K562 (cell line): Measurements from ENCODE around the gene PDE6B. TPM values are rescaled to one million over a fixed set of nuclear protein-coding genes. Genes with fewer than 3 reads are reported as not detected.
A peak's percentile ranks its signal among the peaks of the same experiment; 100 is the strongest.

Source experiments
- CHD2 ChIP-seq: IDR thresholded peaks from 2 replicates; pipeline ENCODE4 v1.6.1; 2011; ENCODE audit warnings: low read depth, low read length
- FOXK1 ChIP-seq: sonication (generic); formaldehyde crosslinking; IDR thresholded peaks from 2 replicates; pipeline ENCODE4 v1.8.0; 2022; ENCODE audit warnings: missing genetic modification reagents, mild to moderate bottlenecking, borderline replicate concordance
- FOXK2 ChIP-seq, 2 experiments: fragments of 450-650 bp; IDR thresholded peaks in 1 of 2; conservative IDR thresholded peaks in 1 of 2; 2 replicates each; pipeline ENCODE4 v1.6.1; 2016; ENCODE audit warnings: low read depth in 2 of 2, mild to moderate bottlenecking in 1 of 2
- GTF2F1 ChIP-seq: IDR thresholded peaks from 2 replicates; pipeline ENCODE4 v1.6.1; 2011; ENCODE audit warnings: low read depth, low read length, improper control_type of control experiment
- HIVEP1 ChIP-seq: fragments of 250-450 bp; sonication (Bioruptor Pico); IDR thresholded peaks from 2 replicates; pipeline ENCODE4 v1.4.0; 2020; ENCODE audit warnings: mild to moderate bottlenecking
- MEF2A ChIP-seq: IDR thresholded peaks from 2 replicates; pipeline ENCODE4 v1.6.1; 2011; ENCODE audit warnings: low read depth, mild to moderate bottlenecking, low read length, moderate library complexity; ENCODE audit not compliant: control insufficient read depth
- MNT ChIP-seq, 2 experiments: fragments of 450-650 bp; conservative IDR thresholded peaks; 2 replicates each; pipeline ENCODE4 v1.6.1; 2017; ENCODE audit warnings: mild to moderate bottlenecking in 2 of 2, moderate library complexity in 2 of 2
- NBN ChIP-seq: fragments of 450-650 bp; IDR thresholded peaks from 2 replicates; pipeline ENCODE4 v1.6.1; 2016; ENCODE audit warnings: low read depth, mild to moderate bottlenecking
- PHB2 ChIP-seq: fragments of 450-650 bp; IDR thresholded peaks from 2 replicates; pipeline ENCODE4 v1.6.1; 2017; ENCODE audit warnings: low read depth
- PHF8 ChIP-seq: fragments of 200-600 bp; sonication (generic); IDR thresholded peaks from 2 replicates; pipeline ENCODE4 v1.6.1; 2012; ENCODE audit warnings: mixed run types, mild to moderate bottlenecking, inconsistent platforms, low read length, moderate library complexity, borderline replicate concordance
- RBFOX2 ChIP-seq: fragments of 200-400 bp; formaldehyde crosslinking; IDR thresholded peaks from 2 replicates; pipeline ENCODE4 v1.6.1; 2017; ENCODE audit warnings: low read depth, mild to moderate bottlenecking, low read length, moderate library complexity
- RBM34 ChIP-seq: fragments of 200-400 bp; formaldehyde crosslinking; IDR thresholded peaks from 2 replicates; pipeline ENCODE4 v1.6.1; 2018; ENCODE audit warnings: low read length, borderline replicate concordance; ENCODE audit not compliant: insufficient read depth
- SRSF7 ChIP-seq: fragments of 200-400 bp; formaldehyde crosslinking; optimal IDR thresholded peaks from 2 replicates; pipeline ENCODE3; 2017; ENCODE audit warnings: mild to moderate bottlenecking, low read depth, low read length
- STAT5B ChIP-seq: fragments of 250-450 bp; sonication (Bioruptor Pico); IDR thresholded peaks from 2 replicates; pipeline ENCODE4 v1.8.0; 2021; ENCODE audit warnings: mild to moderate bottlenecking, inconsistent platforms
- ZBED1 ChIP-seq: IDR thresholded peaks from 2 replicates; pipeline ENCODE4 v1.6.1; 2014
- ZC3H8 ChIP-seq: fragments of 450-650 bp; IDR thresholded peaks from 2 replicates; pipeline ENCODE4 v1.6.1; 2017
- ZSCAN32 ChIP-seq: fragments of 450-650 bp; formaldehyde crosslinking; IDR thresholded peaks from 2 replicates; pipeline ENCODE4 v1.4.0; 2020; ENCODE audit warnings: mild to moderate bottlenecking, moderate library complexity
- polyA plus RNA-seq, 8 experiments: library from polyadenylated mRNA; depleted of rRNA in 4 of 8; stranded (reverse) in 5 of 8; unstranded in 3 of 8; fragments of >200 nt; fragmentation: Nextera tagmentation in 2 of 8; fragmentation: Illumina TruSeq in 1 of 8; extraction: Ambion mirVana in 2 of 8; extraction: Trizol in 1 of 8; gene quantifications; 2 replicates each; pipeline versions ENCODE4 v1.2.1 to v1.2.3, GENCODE V29; 2011 to 2014; ENCODE audit warnings: inconsistent platforms in 1 of 8, missing spikeins in 1 of 8
- total RNA-seq, 7 experiments: library from RNA; depleted of rRNA in 6 of 7; stranded (reverse); fragments of >200 nt in 6 of 7; fragmentation: Illumina TruSeq in 2 of 7; extraction: Trizol in 2 of 7; gene quantifications; 2 replicates each; pipeline versions ENCODE4 v1.2.1 to v1.2.3, GENCODE V29; 2011 to 2021; ENCODE audit warnings: low replicate concordance in 1 of 7
- TF ChIP-seq, protein P1 (sequence below): fragments of 450-650 bp; formaldehyde crosslinking; IDR thresholded peaks from 2 replicates; pipeline ENCODE4 v1.4.0; 2022; ENCODE audit warnings: mild to moderate bottlenecking, moderate library complexity
- TF ChIP-seq, protein P2 (sequence below): fragments of 200-800 bp; sonication (Bioruptor generic); IDR thresholded peaks from 2 replicates; pipeline ENCODE4 v1.6.1; 2017; ENCODE audit warnings: missing genetic modification characterization, missing compliant biosample characterization
- TF ChIP-seq, protein P3 (sequence below), 2 experiments: IDR thresholded peaks in 1 of 2; conservative IDR thresholded peaks in 1 of 2; 2 replicates each; pipeline ENCODE4 v1.6.1; 2016; ENCODE audit warnings: low read depth in 2 of 2, mild to moderate bottlenecking in 1 of 2, missing compliant biosample characterization in 1 of 2, missing genetic modification characterization in 1 of 2, moderate library complexity in 1 of 2

PDE6B gene
- total and polyA plus RNA-seq, 9 of the 15 experiments (the other 6 are each of a cell fraction or from before 2014, with no cell fraction given): 0.04 TPM; not detected in 8

GRCh38 chr4:687048-687970 is 61.9 kb downstream of the PDE6B start (continued):
- TF ChIP-seq, protein P1, sequence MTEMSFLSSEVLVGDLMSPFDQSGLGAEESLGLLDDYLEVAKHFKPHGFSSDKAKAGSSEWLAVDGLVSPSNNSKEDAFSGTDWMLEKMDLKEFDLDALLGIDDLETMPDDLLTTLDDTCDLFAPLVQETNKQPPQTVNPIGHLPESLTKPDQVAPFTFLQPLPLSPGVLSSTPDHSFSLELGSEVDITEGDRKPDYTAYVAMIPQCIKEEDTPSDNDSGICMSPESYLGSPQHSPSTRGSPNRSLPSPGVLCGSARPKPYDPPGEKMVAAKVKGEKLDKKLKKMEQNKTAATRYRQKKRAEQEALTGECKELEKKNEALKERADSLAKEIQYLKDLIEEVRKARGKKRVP (CRISPR knock-in tag): no peak
- TF ChIP-seq FOXK1 (peak; percentile 40; the same call in 1 of the 2 replicates), NBN (no peak), MNT (conservative IDR thresholded peaks at IDR 0.05) (peak in 1 of 2 experiments; percentile 65; a peak in 2 of 4 replicates), STAT5B (CRISPR knock-in tag) (no peak), PHB2 (no peak), RBM34 (no peak), RBFOX2 (peak; percentile 89), ZBED1 (no peak), GTF2F1 (peak; percentile 76; the same call in 1 of the 2 replicates), PHF8 (peak; percentile 71; the same call in 1 of the 2 replicates), SRSF7 (no peak), HIVEP1 (CRISPR knock-in tag) (no peak), ZC3H8 (no peak), FOXK2 (conservative IDR thresholded peaks at IDR 0.05 in 1 of 2, IDR thresholded peaks at IDR 0.05 in 1 of 2; ENCODE audit: low read depth in 2 of 2) (peak; percentile 34 to 82; a peak in 2 of 4 replicates), ZSCAN32 (CRISPR knock-in tag) (0 out of 2 replicates have a peak, but pooled peaks have one; percentile 39), CHD2 (peak; percentile 19; the same call in 1 of the 2 replicates), MEF2A (no peak)
- TF ChIP-seq, protein P2, sequence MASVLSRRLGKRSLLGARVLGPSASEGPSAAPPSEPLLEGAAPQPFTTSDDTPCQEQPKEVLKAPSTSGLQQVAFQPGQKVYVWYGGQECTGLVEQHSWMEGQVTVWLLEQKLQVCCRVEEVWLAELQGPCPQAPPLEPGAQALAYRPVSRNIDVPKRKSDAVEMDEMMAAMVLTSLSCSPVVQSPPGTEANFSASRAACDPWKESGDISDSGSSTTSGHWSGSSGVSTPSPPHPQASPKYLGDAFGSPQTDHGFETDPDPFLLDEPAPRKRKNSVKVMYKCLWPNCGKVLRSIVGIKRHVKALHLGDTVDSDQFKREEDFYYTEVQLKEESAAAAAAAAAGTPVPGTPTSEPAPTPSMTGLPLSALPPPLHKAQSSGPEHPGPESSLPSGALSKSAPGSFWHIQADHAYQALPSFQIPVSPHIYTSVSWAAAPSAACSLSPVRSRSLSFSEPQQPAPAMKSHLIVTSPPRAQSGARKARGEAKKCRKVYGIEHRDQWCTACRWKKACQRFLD: 0 out of 2 replicates have a peak, but pooled peaks have one; percentile 57
- TF ChIP-seq, protein P3, sequence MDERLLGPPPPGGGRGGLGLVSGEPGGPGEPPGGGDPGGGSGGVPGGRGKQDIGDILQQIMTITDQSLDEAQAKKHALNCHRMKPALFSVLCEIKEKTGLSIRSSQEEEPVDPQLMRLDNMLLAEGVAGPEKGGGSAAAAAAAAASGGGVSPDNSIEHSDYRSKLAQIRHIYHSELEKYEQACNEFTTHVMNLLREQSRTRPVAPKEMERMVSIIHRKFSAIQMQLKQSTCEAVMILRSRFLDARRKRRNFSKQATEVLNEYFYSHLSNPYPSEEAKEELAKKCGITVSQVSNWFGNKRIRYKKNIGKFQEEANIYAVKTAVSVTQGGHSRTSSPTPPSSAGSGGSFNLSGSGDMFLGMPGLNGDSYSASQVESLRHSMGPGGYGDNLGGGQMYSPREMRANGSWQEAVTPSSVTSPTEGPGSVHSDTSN (CRISPR knock-in tag; IDR thresholded peaks at IDR 0.05; ENCODE audit: low read depth): peak; percentile 87
- TF ChIP-seq, protein P3 (tag; conservative IDR thresholded peaks at IDR 0.05; ENCODE audit: low read depth): peak; percentile 85
